ENCODE measurements around the gene CEBPE.

GRCh38 chr14:23104070-23104590, 14.9 kb downstream of the CEBPE start:
- TF ChIP-seq, protein P1, sequence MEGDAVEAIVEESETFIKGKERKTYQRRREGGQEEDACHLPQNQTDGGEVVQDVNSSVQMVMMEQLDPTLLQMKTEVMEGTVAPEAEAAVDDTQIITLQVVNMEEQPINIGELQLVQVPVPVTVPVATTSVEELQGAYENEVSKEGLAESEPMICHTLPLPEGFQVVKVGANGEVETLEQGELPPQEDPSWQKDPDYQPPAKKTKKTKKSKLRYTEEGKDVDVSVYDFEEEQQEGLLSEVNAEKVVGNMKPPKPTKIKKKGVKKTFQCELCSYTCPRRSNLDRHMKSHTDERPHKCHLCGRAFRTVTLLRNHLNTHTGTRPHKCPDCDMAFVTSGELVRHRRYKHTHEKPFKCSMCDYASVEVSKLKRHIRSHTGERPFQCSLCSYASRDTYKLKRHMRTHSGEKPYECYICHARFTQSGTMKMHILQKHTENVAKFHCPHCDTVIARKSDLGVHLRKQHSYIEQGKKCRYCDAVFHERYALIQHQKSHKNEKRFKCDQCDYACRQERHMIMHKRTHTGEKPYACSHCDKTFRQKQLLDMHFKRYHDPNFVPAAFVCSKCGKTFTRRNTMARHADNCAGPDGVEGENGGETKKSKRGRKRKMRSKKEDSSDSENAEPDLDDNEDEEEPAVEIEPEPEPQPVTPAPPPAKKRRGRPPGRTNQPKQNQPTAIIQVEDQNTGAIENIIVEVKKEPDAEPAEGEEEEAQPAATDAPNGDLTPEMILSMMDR (IDR thresholded peaks at IDR 0.05): no peak
- TF ChIP-seq POLR2A (IDR thresholded peaks at IDR 0.05) (no peak), POLR2AphosphoS5 (IDR thresholded peaks at IDR 0.05) (no peak)

All from sigmoid colon (tissue), 4 donors.